Retinal pigment epithelial cell (primary cell): Measurements from ENCODE around the gene LGALS13.

ENCODE experiments used
- DNase-seq: peaks from one replicate; pipeline ENCODE4 v3.0.0-alpha.2; 2010; ENCODE audit warnings: low read depth
- H3K4me3 ChIP-seq: 2 replicates; pipeline ENCODE4 v1.5.1; 2011; ENCODE audit warnings: mild to moderate bottlenecking, low read length, control low read depth, moderate library complexity
- TF ChIP-seq, protein P1 (sequence below): conservative IDR thresholded peaks from 2 replicates; pipeline ENCODE4 v1.5.1; 2011; ENCODE audit warnings: low read depth, low read length, control low read depth, inconsistent platforms

Gene LGALS13, protein sequence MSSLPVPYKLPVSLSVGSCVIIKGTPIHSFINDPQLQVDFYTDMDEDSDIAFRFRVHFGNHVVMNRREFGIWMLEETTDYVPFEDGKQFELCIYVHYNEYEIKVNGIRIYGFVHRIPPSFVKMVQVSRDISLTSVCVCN

DNA sequence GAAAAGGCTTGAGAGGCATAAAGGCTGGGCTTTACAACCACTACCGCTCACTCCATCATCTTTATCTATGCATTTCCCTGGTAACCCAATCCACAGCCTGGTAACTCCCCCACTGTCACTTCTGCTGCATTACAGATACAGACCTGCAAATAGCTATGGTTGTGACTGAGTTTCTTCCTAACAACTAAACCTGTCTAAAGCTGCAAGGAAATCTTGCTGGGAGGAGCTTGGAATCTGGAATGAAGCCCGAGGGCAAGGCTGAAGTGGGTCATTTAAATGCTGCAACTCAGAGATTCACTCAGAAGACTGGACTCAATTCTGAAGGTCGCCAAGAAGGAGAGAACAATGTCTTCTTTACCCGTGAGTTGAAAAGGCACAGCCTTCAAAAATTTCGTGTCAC is at the start of gene LGALS13:
LGALS13 (plus strand) TSS at position 301 of the 400 bp plus-strand sequence; CDS start at position 346, 45 bp downstream.
- TF ChIP-seq, protein P1, sequence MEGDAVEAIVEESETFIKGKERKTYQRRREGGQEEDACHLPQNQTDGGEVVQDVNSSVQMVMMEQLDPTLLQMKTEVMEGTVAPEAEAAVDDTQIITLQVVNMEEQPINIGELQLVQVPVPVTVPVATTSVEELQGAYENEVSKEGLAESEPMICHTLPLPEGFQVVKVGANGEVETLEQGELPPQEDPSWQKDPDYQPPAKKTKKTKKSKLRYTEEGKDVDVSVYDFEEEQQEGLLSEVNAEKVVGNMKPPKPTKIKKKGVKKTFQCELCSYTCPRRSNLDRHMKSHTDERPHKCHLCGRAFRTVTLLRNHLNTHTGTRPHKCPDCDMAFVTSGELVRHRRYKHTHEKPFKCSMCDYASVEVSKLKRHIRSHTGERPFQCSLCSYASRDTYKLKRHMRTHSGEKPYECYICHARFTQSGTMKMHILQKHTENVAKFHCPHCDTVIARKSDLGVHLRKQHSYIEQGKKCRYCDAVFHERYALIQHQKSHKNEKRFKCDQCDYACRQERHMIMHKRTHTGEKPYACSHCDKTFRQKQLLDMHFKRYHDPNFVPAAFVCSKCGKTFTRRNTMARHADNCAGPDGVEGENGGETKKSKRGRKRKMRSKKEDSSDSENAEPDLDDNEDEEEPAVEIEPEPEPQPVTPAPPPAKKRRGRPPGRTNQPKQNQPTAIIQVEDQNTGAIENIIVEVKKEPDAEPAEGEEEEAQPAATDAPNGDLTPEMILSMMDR, result no peak

DNA sequence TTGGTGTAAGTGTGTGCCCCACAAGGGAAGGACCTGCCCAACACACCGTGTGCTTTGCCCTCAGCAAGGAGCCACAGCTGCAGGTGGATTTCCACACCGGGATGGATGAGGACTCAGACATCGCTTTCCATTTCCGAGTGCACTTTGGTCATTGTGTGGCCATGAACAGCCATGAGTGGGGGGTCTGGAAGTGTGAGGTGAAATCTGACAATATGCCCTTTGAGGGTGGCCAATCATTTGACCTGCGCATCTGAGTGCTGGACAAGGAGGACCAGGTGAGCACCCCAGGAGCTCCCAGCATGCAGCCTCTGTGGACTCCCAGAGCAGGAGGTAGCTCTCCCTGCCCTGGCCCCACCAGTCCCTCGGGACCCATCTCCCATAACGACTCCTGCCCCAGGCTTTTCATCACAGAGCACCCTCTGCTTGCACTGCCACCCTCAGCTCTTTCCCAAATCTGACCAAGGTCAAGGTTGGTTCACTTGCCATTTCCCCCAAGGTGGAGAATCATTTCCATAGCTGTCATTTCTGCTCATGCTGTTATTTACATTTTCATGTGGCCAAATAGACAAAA is 49.2 kb upstream of the LGALS13 start:
- no peak overlapping the region for H3K4me3 ChIP-seq
- DNase-seq, result no peak
- TF ChIP-seq, protein P1, result no peak

More for the DNA sequence above, at the start of gene LGALS13:
- no peak within 1 kb of the TSS for H3K4me3 ChIP-seq
- no peak for DNase-seq

GRCh38 chr19:39554701-39555311 is 47.5 kb upstream of the LGALS13 start:
- DNase-seq, result no peak
- H3K4me3 ChIP-seq, result no peak overlapping the region
- TF ChIP-seq, protein P1, result no peak

DNA sequence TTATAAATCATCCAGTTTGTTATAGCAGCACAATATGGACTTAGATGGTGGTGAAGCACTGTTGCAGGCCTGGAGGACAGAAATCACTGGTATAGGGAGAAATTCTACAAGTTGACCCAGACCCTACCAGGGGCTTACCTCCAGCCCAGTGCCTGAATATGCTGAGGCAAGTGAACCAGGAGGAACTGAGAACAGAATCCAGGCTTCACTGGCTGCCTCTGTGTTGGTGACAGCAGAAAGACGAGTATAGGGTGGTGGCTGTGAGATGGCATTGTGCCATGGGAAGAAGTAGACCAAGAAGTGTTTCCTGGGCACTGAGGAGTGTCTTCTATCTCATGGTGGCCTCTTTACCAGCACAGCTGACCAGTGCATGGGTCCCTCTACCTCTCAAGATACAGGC is 46.4 kb upstream of the LGALS13 start:
- TF ChIP-seq, protein P1, result no peak
- no peak overlapping the region for H3K4me3 ChIP-seq
- no peak for DNase-seq

DNA sequence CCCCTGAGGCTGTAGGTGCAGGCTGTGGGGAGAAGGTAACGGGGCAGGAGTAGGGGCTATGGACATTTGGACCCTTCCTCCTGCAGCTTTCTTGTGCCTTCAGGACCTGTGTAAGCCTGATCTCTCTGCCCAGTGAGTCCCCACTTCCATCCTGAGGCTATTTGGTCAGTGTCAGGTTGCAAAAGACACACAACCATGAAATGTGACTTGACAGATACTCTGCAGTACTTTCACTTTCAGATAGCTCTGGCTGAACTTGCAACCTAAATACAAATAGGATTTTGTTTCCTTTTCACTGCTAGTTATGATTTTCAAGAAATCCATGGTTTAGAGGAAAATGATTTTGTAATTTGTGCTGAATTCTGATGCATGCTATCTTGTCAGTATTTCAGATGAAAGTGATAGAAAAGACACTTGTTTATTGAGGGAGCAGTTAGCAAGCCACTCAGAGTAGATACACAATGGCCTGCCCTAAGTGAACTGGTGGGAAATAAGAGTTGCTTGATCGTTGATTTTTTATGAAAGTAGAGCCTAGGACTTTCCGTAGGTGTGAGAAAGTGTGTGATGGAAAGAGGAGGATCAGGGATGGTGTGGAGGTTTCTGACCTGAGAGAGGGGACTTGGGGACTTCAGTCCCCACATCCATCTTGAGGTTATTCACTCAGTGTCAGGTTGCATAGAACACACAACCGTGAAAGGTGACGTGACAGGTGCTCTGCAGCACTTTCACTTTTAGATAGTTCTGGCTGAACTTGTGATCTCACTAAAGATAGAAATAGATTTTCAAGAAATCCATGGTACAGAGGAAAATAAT is 44.3 kb upstream of the LGALS13 start:
- DNase-seq, result no peak
- TF ChIP-seq, protein P1, result no peak
- H3K4me3 ChIP-seq, result no peak overlapping the region

DNA sequence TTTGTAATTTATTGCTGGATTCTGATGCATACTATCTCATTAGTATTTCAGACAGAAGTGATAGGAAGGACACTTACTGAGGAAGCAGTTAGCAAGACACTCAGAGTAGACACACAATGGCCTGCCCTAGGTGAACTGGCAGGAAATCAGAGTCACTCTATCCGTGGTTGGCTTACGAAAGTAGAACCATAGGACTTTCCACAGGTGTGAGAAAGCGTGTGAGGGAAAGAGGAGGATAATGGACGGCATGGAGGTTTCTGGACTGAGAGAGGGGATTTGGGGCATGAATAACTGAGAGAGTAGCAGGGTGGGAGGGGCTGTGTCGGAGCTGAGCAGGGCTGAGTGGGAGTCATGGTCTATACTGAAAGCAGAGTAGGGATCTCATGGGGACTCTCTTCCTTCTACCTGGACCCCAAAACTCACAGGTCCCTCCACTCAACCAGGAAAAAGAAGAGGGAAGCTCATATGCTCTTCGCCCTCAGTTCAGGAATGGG is 43.7 kb upstream of the LGALS13 start:
- TF ChIP-seq, protein P1, result no peak
- no peak overlapping the region for H3K4me3 ChIP-seq
- no peak for DNase-seq
